SK-N-MC (cell line): ENCODE measurements around the gene SEC24C.
"Not testable (repeated sequence)": the region's sequence is repeated elsewhere in the genome, so short reads cannot be mapped to it uniquely, and the experiment has no call there.

Experiments
- DNase-seq: peaks from one replicate; pipeline ENCODE4 v3.0.0-alpha.2; 2011; ENCODE audit warnings: low read depth, low spot score
- H3K27ac ChIP-seq: fragments of 200-600 bp; sonication (generic); 2 replicates; pipeline ENCODE4 v1.5.1; 2016; ENCODE audit warnings: mixed run types
- H3K36me3 ChIP-seq: fragments of 200-600 bp; sonication (generic); 2 replicates; pipeline ENCODE4 v1.6.1; 2017; ENCODE audit warnings: antibody characterized with exemption, low read length, mixed read lengths; ENCODE audit not compliant: insufficient read depth
- H3K4me3 ChIP-seq: fragments of 200-600 bp; sonication (generic); 2 replicates; pipeline ENCODE4 v1.5.1; 2016
- H3K9ac ChIP-seq: fragments of 200-600 bp; sonication (generic); 2 replicates; pipeline ENCODE4 v1.8.0; 2017; ENCODE audit warnings: mixed run types, mixed read lengths; ENCODE audit not compliant: insufficient read length
- H3K9me3 ChIP-seq: fragments of 200-600 bp; sonication (generic); 2 replicates; pipeline ENCODE4 v1.6.1; 2017; ENCODE audit warnings: low read depth, mild to moderate bottlenecking, antibody characterized with exemption, low read length, moderate library complexity, mixed read lengths
- EZH2 ChIP-seq: fragments of 200-600 bp; sonication (generic); IDR thresholded peaks from one replicate; pipeline ENCODE4 v1.6.1; 2017; ENCODE audit warnings: antibody characterized with exemption
- FOXP2 ChIP-seq: optimal IDR thresholded peaks from 2 replicates; pipeline ENCODE3; 2011; ENCODE audit warnings: mild to moderate bottlenecking, moderate library complexity; ENCODE audit not compliant: insufficient read depth; ENCODE audit errors: extremely low read length, control extremely low read depth
- POLR2AphosphoS5 ChIP-seq: IDR thresholded peaks from 2 replicates; pipeline ENCODE4 v1.6.1; 2012; ENCODE audit warnings: mild to moderate bottlenecking, low read depth, low read length, borderline replicate concordance

The SEC24C gene

DNA sequence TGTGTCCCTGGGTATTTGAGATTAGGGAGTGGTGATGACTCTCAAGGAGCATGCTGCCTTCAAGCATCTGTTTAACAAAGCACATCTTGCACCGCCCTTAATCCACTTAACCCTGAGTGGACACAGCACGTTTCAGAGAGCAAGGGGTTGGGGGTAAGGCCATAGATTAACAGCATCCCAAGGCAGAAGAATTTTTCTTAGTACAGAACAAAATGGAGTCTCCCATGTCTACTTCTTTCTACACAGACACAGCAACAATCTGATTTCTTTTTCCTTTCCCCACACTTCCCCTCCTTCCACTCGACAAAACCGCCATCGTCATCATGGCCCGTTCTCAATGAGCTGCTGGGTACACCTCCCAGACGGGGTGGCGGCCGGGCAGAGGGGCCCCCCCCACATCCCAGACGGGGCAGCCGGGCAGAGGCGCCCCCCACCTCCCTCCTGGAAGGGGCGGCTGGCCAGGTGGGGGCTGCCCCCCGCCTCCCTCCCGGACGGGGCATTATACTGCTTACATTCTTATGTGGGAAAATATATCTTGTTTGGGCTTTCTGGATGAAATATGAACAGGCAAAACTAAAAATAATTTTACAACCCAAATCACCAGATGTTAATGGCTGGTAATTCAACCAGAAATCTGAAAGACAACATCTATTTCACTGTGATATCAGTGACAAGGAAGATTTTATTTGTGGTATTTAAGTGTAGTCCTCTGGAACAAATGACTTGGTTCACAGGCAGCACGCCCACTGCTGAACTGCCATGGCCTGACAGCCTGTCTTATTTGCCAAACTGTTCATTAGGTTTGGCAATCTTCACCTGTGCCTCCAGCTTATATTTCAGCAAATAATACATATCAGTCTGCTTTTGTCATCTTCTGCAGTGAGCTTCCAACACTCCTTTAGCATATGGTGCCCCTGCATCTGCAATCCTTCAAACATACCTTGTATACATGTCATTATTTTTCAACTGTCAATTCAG is 28.7 kb upstream of the SEC24C start:
- not testable (repeated sequence) for DNase-seq, H3K4me3 ChIP-seq, H3K27ac ChIP-seq, H3K9me3 ChIP-seq, H3K9ac ChIP-seq, H3K36me3 ChIP-seq

- Histone ChIP-seq H3K4me3 (no peak overlapping the region), H3K27ac (no peak overlapping the region), H3K36me3 (peaks cover 3% of the 10 kb centered on the region; the same call in 1 of the 2 replicates), H3K9ac (no peak overlapping the region), H3K9me3 (no peaks in the 10 kb centered on the region)
- DNase-seq = no peak
- TF ChIP-seq POLR2AphosphoS5 = no peak
- no peak for TF ChIP-seq FOXP2
- TF ChIP-seq EZH2 = no peak
Observed at GRCh38 chr10:73716251-73716650, 27.9 kb upstream of the SEC24C start.

DNA sequence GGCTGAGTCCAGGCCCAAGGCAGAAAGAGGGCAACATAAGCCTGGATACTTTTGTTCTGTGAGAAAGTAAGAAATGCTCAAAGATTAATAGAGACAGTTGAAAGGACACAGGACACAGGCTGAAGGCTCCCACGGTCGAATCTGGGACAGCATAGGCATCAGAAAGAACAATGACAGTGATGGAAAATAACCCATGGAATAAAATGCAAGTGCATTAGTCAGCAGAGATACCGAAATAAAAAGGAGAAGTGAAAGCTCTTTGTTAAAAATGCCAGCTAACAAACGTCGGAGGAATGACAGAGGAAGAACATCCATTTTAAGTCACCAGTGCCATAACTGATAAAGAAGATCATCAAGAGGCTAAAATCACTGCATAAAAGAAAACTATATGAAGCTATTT is 26.6 kb upstream of the SEC24C start:
- DNase-seq = no peak
- no peak overlapping the region for H3K9ac ChIP-seq
- no peak overlapping the region for H3K4me3 ChIP-seq
- no peaks in the 10 kb centered on the region for H3K9me3 ChIP-seq
- peaks cover 3% of the 10 kb centered on the region; the same call in 1 of the 2 replicates for H3K36me3 ChIP-seq
- no peak for TF ChIP-seq POLR2AphosphoS5
- TF ChIP-seq FOXP2 = no peak
- TF ChIP-seq EZH2 = no peak
- no peak overlapping the region for H3K27ac ChIP-seq

DNA sequence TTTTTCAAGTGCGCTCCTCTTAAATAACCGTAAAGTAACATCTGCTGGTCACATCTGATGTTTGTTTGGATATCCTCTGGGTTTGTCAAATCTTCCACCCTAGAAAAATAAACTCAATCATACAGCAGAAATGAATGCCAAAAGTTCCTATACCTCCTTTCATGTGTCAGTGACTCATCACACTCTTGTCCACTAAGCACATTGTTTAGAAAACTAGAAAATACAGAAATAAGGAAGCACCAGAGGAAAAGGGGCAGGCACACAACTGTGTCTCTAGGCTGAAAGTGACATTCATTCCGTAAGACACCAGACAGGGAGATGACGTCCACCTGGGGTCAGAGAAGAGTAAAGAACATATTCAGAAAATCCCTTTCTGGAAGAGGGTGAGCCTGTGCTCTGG is 23.6 kb upstream of the SEC24C start:
- not testable (repeated sequence) for H3K9me3 ChIP-seq, H3K27ac ChIP-seq, H3K9ac ChIP-seq, H3K4me3 ChIP-seq, DNase-seq, H3K36me3 ChIP-seq

- H3K9ac ChIP-seq = no peak overlapping the region
- DNase-seq = no peak
- TF ChIP-seq POLR2AphosphoS5 (no peak), FOXP2 (no peak), EZH2 (no peak)
- H3K9me3 ChIP-seq = no peaks in the 10 kb centered on the region
- H3K36me3 ChIP-seq = no peaks in the 10 kb centered on the region; the same call in 1 of the 2 replicates
- no peak overlapping the region for H3K4me3 ChIP-seq
- no peak overlapping the region for H3K27ac ChIP-seq
Observed at GRCh38 chr10:73723516-73723915, 20.7 kb upstream of the SEC24C start.

DNA sequence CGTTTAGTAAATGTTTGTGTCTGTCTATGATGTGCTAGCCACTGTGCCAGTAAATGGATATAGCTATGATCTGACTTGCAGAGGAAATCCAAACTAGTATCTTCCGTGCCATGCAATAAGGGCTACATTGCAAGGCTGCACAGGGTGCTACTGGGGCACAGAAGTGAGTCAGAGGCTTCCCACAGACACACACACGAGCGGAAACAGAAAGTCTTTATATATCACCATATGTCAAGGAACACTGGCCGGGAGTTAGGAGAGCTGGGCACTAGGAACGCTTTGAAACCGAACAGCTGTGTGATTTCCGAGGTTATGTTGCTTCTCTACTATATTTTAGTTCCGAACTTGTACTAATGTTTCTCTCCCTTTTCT is 14.4 kb upstream of the SEC24C start:
- Histone ChIP-seq H3K4me3 (peak overlapping the region; percentile 86), H3K9ac (peak overlapping the region; percentile 83)
- H3K36me3 ChIP-seq, DNase-seq, H3K9me3 ChIP-seq, H3K27ac ChIP-seq: not testable (repeated sequence)

DNA sequence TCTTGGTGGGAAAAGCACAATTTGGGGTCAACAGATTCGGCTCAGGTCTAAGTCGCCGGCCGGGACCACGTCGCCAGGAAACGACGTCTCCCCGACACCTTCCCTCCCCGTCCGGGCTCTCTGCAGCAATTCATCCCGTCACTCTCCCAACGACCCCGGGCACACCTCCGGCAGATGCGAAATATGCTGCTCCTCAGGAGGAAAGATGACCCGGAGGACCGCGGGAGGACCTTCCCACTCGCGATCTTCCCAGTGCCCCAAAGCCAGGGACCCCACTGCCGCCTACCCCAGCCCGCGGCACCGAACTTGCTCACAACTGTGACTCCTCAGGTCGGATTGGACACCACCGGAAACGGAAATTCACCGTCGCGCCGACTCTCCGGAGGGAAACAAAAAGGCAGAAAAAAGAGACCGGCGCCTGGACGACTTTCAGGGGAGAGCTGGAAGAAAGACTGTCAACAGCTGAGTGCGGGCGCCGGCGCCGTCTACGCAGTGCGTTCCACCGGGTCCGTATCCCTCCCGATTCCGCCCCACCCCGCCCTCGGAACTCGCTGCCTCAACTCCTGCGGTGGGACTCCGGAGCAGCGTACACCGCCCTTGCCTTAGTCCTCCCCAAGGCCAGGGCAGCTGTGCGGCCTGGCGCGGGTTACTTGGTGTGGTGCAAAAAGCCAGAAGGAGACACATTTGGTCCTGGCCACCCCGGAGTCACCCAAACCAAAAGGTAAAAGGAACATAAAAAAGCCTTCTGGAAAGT is 13.8 kb upstream of the SEC24C start:
- Histone ChIP-seq H3K4me3 (peak overlapping the region; percentile 86), H3K9me3 (no peaks in the 10 kb centered on the region), H3K27ac (peak overlapping the region; percentile 57; the same call in 1 of the 2 replicates), H3K9ac (peak overlapping the region; percentile 83), H3K36me3 (no peaks in the 10 kb centered on the region; the same call in 1 of the 2 replicates)
- TF ChIP-seq FOXP2 (no peak), POLR2AphosphoS5 (peak; percentile 93)
- DNase-seq = no peak

- H3K27ac ChIP-seq = no peak overlapping the region
- TF ChIP-seq POLR2AphosphoS5 (no peak), FOXP2 (no peak), EZH2 (no peak)
- H3K9ac ChIP-seq = no peak overlapping the region
- H3K36me3 ChIP-seq = no peaks in the 10 kb centered on the region; the same call in 1 of the 2 replicates
- DNase-seq = no peak
- no peaks in the 10 kb centered on the region for H3K9me3 ChIP-seq
- H3K4me3 ChIP-seq = no peak overlapping the region
Observed at GRCh38 chr10:73731588-73732375, 12.4 kb upstream of the SEC24C start.
